Thoracic aorta (tissue), 2 donors: ENCODE data around the gene CDH23. TPM values are rescaled to one million over a fixed set of nuclear protein-coding genes. Genes with fewer than 3 reads are reported as not detected.

ENCODE experiments used
- ATAC-seq: fragments of 150-250 bp; one replicate; pipeline ENCODE4 v1.8.0; 2017; ENCODE audit warnings: low read depth; ENCODE audit not compliant: insufficient number of reproducible peaks, low FRiP score
- DNase-seq: peaks from one replicate; pipeline ENCODE4 v3.0.0-alpha.2; 2020; ENCODE audit warnings: low spot score
- H3K27ac ChIP-seq, 2 donors: fragments of 200-600 bp; sonication (generic); 1 replicate in 1 of 2; 2 replicates in 1 of 2; pipeline ENCODE4 v1.5.1; 2016; ENCODE audit warnings: mild to moderate bottlenecking in 2 of 2, moderate library complexity in 2 of 2
- H3K27me3 ChIP-seq: fragments of 200-600 bp; sonication (generic); replicated peaks from 2 replicates; pipeline ENCODE4 v1.6.0; 2016; ENCODE audit warnings: mild to moderate bottlenecking; ENCODE audit not compliant: insufficient read depth
- H3K36me3 ChIP-seq: fragments of 200-600 bp; sonication (generic); one replicate; pipeline ENCODE4 v1.5.1; 2016
- H3K4me1 ChIP-seq, 2 donors: fragments of 200-600 bp; sonication (generic); 1 replicate in 1 of 2; 2 replicates in 1 of 2; pipeline versions ENCODE4 v1.5.1 to v1.6.0; 2016; ENCODE audit warnings: low read depth in 2 of 2, mild to moderate bottlenecking in 1 of 2; ENCODE audit not compliant: control insufficient read depth in 1 of 2
- H3K4me3 ChIP-seq: fragments of 200-600 bp; sonication (generic); 2 replicates; pipeline ENCODE4 v1.5.1; 2016; ENCODE audit warnings: mild to moderate bottlenecking
- H3K9me3 ChIP-seq: fragments of 200-600 bp; sonication (generic); 2 replicates; pipeline ENCODE4 v1.5.1; 2016
- CTCF ChIP-seq: fragments of 200-600 bp; sonication (generic); IDR thresholded peaks from one replicate; pipeline ENCODE4 v1.5.1; 2019; ENCODE audit warnings: antibody characterized with exemption
- total RNA-seq, 2 donors: library from RNA; depleted of rRNA; stranded (reverse); fragments of >200 nt; gene quantifications; one replicate each; pipeline versions ENCODE4 v1.1.0 to v1.2.3, GENCODE V29; 2016

CDH23 gene
- total RNA-seq, 2 donors from 2014 or later: 10.6 to 10.8 TPM

- no peak for TF ChIP-seq CTCF
- no peak overlapping the region for H3K4me3 ChIP-seq
- H3K27me3 ChIP-seq: no peaks in the 10 kb centered on the region
- H3K4me1 ChIP-seq: no peaks in the 10 kb centered on the region
- no peaks in the 10 kb centered on the region for H3K9me3 ChIP-seq
- ATAC-seq (no peak), DNase-seq (no peak)
- no peaks in the 10 kb centered on the region for H3K36me3 ChIP-seq
- no peak overlapping the region for H3K27ac ChIP-seq
Observed at GRCh38 chr10:71666639-71667386, 270.1 kb downstream of the CDH23 start.

- ATAC-seq: peak; percentile 41
- no peaks in the 10 kb centered on the region for H3K36me3 ChIP-seq
- no peak overlapping the region for H3K4me3 ChIP-seq
- no peaks in the 10 kb centered on the region for H3K27me3 ChIP-seq
- no peaks in the 10 kb centered on the region for H3K9me3 ChIP-seq
- no peak for DNase-seq
- no peak overlapping the region for H3K27ac ChIP-seq
- no peaks in the 10 kb centered on the region for H3K4me1 ChIP-seq
- no peak for TF ChIP-seq CTCF
Observed at GRCh38 chr10:71667387-71667752, 270.6 kb downstream of the CDH23 start.

GRCh38 chr10:71671994-71672946 lies 275.6 kb downstream of the CDH23 start:
- H3K36me3 ChIP-seq: no peaks in the 10 kb centered on the region
- TF ChIP-seq CTCF: no peak
- no peaks in the 10 kb centered on the region for H3K9me3 ChIP-seq
- no peak overlapping the region for H3K4me3 ChIP-seq
- ATAC-seq (no peak), DNase-seq (no peak)
- no peaks in the 10 kb centered on the region for H3K4me1 ChIP-seq
- no peak overlapping the region for H3K27ac ChIP-seq
- H3K27me3 ChIP-seq: no peaks in the 10 kb centered on the region

- Histone ChIP-seq H3K27ac (no peak overlapping the region), H3K4me1 (no peaks in the 10 kb centered on the region), H3K4me3 (no peak overlapping the region), H3K36me3 (no peaks in the 10 kb centered on the region), H3K27me3 (no peaks in the 10 kb centered on the region), H3K9me3 (no peaks in the 10 kb centered on the region)
- no peak for ATAC-seq
- no peak for TF ChIP-seq CTCF
- no peak for DNase-seq
Observed at GRCh38 chr10:71675295-71675970, 278.7 kb downstream of the CDH23 start.

- no peak for TF ChIP-seq CTCF
- Histone ChIP-seq H3K4me3 (no peak overlapping the region), H3K27ac (no peak overlapping the region), H3K27me3 (no peaks in the 10 kb centered on the region), H3K9me3 (no peaks in the 10 kb centered on the region), H3K36me3 (no peaks in the 10 kb centered on the region), H3K4me1 (no peaks in the 10 kb centered on the region)
- DNase-seq (no peak), ATAC-seq (no peak)
Observed at GRCh38 chr10:71677261-71677660, 280.5 kb downstream of the CDH23 start.
